HG03520 (cell line): Measurements from ENCODE around the gene MBNL1.

ENCODE experiments used
- ATAC-seq: cut with Tn5 transposase; IDR thresholded peaks from one replicate; pipeline ENCODE4 v1.9.1; 2021; ENCODE audit warnings: mild to moderate bottlenecking, moderate library complexity; ENCODE audit not compliant: unreplicated experiment

MBNL1 gene

GRCh38 chr3:152295344-152295743 lies 26.6 kb downstream of the MBNL1 start:
- ATAC-seq = no peak

- no peak for ATAC-seq
Measured at GRCh38 chr3:152295806-152296205, 27.1 kb downstream of the MBNL1 start.

- no peak for ATAC-seq
Measured at GRCh38 chr3:152296382-152296781, 27.7 kb downstream of the MBNL1 start.

- no peak for ATAC-seq
Measured at GRCh38 chr3:152296971-152297370, 28.2 kb downstream of the MBNL1 start.

- ATAC-seq = peak; percentile 56
Measured at GRCh38 chr3:152298393-152299248, 29.9 kb downstream of the MBNL1 start.

- ATAC-seq = peak; percentile 11
Measured at GRCh38 chr3:152299249-152299976, 30.7 kb downstream of the MBNL1 start.

GRCh38 chr3:152300029-152300731 lies 31.5 kb downstream of the MBNL1 start:
- ATAC-seq = no peak

GRCh38 chr3:152301745-152302181 lies 33.0 kb downstream of the MBNL1 start:
- ATAC-seq = no peak

- peak; percentile 57 for ATAC-seq
Measured at GRCh38 chr3:152302521-152303021, 33.8 kb downstream of the MBNL1 start.

GRCh38 chr3:152304160-152304559 lies 35.4 kb downstream of the MBNL1 start:
- no peak for ATAC-seq

- no peak for ATAC-seq
Measured at GRCh38 chr3:152305075-152305474, 36.3 kb downstream of the MBNL1 start.

GRCh38 chr3:152307829-152308474 lies 39.2 kb downstream of the MBNL1 start:
- no peak for ATAC-seq

GRCh38 chr3:152308475-152308844 lies 39.7 kb downstream of the MBNL1 start:
- ATAC-seq = no peak

- ATAC-seq = no peak
Measured at GRCh38 chr3:152309031-152309430, 40.3 kb downstream of the MBNL1 start.

GRCh38 chr3:152309535-152310307 lies 41.0 kb downstream of the MBNL1 start:
- ATAC-seq = no peak

GRCh38 chr3:152313430-152313829 lies 44.7 kb downstream of the MBNL1 start:
- no peak for ATAC-seq

GRCh38 chr3:152313914-152314313 lies 45.2 kb downstream of the MBNL1 start:
- ATAC-seq = no peak

- ATAC-seq = no peak
Measured at GRCh38 chr3:152314677-152315353, 46.1 kb downstream of the MBNL1 start.

- ATAC-seq = no peak
Measured at GRCh38 chr3:152315623-152316022, 46.9 kb downstream of the MBNL1 start.
